NOMO-1 (cell line): ENCODE measurements around the gene CERS1.

Experiments used
- DNase-seq, 2 experiments: peaks; one replicate each; lab custom pipeline; 2025; ENCODE audit not compliant: unreplicated experiment in 2 of 2; lab: John Stamatoyannopoulos, UW

Gene CERS1

GRCh38 chr19:18876865-18877264 is 19.1 kb downstream of the CERS1 start:
- DNase-seq: no peak

- no peak for DNase-seq
These were observed 20.2 kb downstream of the CERS1 start for GRCh38 chr19:18875726-18876125.

- no peak for DNase-seq
These were observed 24.4 kb downstream of the CERS1 start for GRCh38 chr19:18871543-18871942.

GRCh38 chr19:18870531-18871172 is 25.3 kb downstream of the CERS1 start:
- DNase-seq: no peak

- no peak for DNase-seq
These were observed 26.0 kb downstream of the CERS1 start for GRCh38 chr19:18869781-18870530.

GRCh38 chr19:18869023-18869618 is 26.8 kb downstream of the CERS1 start:
- no peak for DNase-seq

- no peak for DNase-seq
These were observed 27.5 kb downstream of the CERS1 start for GRCh38 chr19:18868380-18869022.

- DNase-seq: no peak
These were observed 28.2 kb downstream of the CERS1 start for GRCh38 chr19:18867751-18868150.

GRCh38 chr19:18867199-18867598 is 28.8 kb downstream of the CERS1 start:
- DNase-seq: no peak

GRCh38 chr19:18866800-18867123 is 29.2 kb downstream of the CERS1 start:
- no peak for DNase-seq

GRCh38 chr19:18865973-18866799 is 29.8 kb downstream of the CERS1 start:
- peak; percentile 40 to 54 for DNase-seq

GRCh38 chr19:18865106-18865972 is 30.6 kb downstream of the CERS1 start:
- DNase-seq: no peak

GRCh38 chr19:18863843-18864362 is 32.1 kb downstream of the CERS1 start:
- DNase-seq: no peak

GRCh38 chr19:18862976-18863842 is 32.7 kb downstream of the CERS1 start:
- no peak for DNase-seq

GRCh38 chr19:18861917-18862316 is 34.0 kb downstream of the CERS1 start:
- DNase-seq: no peak

GRCh38 chr19:18861235-18861634 is 34.7 kb downstream of the CERS1 start:
- peak; percentile 52 to 62 for DNase-seq

GRCh38 chr19:18860725-18861124 is 35.2 kb downstream of the CERS1 start:
- DNase-seq: no peak

- DNase-seq: no peak
These were observed 35.7 kb downstream of the CERS1 start for GRCh38 chr19:18860302-18860700.
